ENCODE measurements around the gene ZBTB45. TPM values are rescaled to one million over a fixed set of nuclear protein-coding genes. Genes with fewer than 3 reads are reported as not detected.
A peak's percentile ranks its signal among the peaks of the same experiment; 100 is the strongest.
"Not testable (repeated sequence)": the region's sequence is repeated elsewhere in the genome, so short reads cannot be mapped to it uniquely, and the experiment has no call there.

Gene ZBTB45
- total RNA-seq, 1 donor from 2014 or later, result 22.2 TPM

- peak; percentile 99 for DNase-seq (ENCODE audit: low spot score)
- TF ChIP-seq, protein P1, sequence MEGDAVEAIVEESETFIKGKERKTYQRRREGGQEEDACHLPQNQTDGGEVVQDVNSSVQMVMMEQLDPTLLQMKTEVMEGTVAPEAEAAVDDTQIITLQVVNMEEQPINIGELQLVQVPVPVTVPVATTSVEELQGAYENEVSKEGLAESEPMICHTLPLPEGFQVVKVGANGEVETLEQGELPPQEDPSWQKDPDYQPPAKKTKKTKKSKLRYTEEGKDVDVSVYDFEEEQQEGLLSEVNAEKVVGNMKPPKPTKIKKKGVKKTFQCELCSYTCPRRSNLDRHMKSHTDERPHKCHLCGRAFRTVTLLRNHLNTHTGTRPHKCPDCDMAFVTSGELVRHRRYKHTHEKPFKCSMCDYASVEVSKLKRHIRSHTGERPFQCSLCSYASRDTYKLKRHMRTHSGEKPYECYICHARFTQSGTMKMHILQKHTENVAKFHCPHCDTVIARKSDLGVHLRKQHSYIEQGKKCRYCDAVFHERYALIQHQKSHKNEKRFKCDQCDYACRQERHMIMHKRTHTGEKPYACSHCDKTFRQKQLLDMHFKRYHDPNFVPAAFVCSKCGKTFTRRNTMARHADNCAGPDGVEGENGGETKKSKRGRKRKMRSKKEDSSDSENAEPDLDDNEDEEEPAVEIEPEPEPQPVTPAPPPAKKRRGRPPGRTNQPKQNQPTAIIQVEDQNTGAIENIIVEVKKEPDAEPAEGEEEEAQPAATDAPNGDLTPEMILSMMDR (IDR thresholded peaks at IDR 0.05; ENCODE audit: unreplicated experiment), result no peak
- Mint-ChIP-seq H3K36me3 (ENCODE audit: low read depth, unreplicated experiment) (peaks cover 23% of the 10 kb centered on the region), H3K27ac (ENCODE audit: unreplicated experiment) (peak within 1 kb of the TSS; percentile 99), H3K4me1 (ENCODE audit: unreplicated experiment) (peaks cover 18% of the 10 kb centered on the region), H3K4me3 (ENCODE audit: unreplicated experiment) (peak within 1 kb of the TSS; percentile 98), H3K9me3 (ENCODE audit: unreplicated experiment) (no peaks in the 10 kb centered on the region), H3K27me3 (ENCODE audit: unreplicated experiment) (peaks cover 28% of the 10 kb centered on the region)
These were observed 24.4 kb upstream of the ZBTB45 start, which contains the start of gene TRIM28 for GRCh38 chr19:58543826-58544590. TRIM28 (plus strand) TSS chr19:58544064; CDS start chr19:58544758, 694 bp downstream.

GRCh38 chr19:58542641-58543372 is 23.2 kb upstream of the ZBTB45 start:
- peaks cover 20% of the 10 kb centered on the region for H3K4me1 Mint-ChIP-seq (ENCODE audit: unreplicated experiment)
- peaks cover 28% of the 10 kb centered on the region for H3K27me3 Mint-ChIP-seq (ENCODE audit: unreplicated experiment)
- not testable (repeated sequence) for DNase-seq (ENCODE audit: low spot score); H3K9me3 Mint-ChIP-seq (ENCODE audit: unreplicated experiment)
- peak overlapping the region; percentile 70 for H3K27ac Mint-ChIP-seq (ENCODE audit: unreplicated experiment)
- H3K36me3 Mint-ChIP-seq (ENCODE audit: low read depth, unreplicated experiment), result peaks cover 18% of the 10 kb centered on the region
- peak overlapping the region; percentile 42 for H3K4me3 Mint-ChIP-seq (ENCODE audit: unreplicated experiment)

GRCh38 chr19:58539169-58539559 is 19.6 kb upstream of the ZBTB45 start:
- H3K36me3 Mint-ChIP-seq (ENCODE audit: low read depth, unreplicated experiment); H3K4me1 Mint-ChIP-seq (ENCODE audit: unreplicated experiment); H3K9me3 Mint-ChIP-seq (ENCODE audit: unreplicated experiment); DNase-seq (ENCODE audit: low spot score): not testable (repeated sequence)
- peaks cover 10% of the 10 kb centered on the region for H3K27me3 Mint-ChIP-seq (ENCODE audit: unreplicated experiment)
- peak overlapping the region; percentile 30 for H3K27ac Mint-ChIP-seq (ENCODE audit: unreplicated experiment)
- H3K4me3 Mint-ChIP-seq (ENCODE audit: unreplicated experiment), result peak overlapping the region; percentile 25

GRCh38 chr19:58538257-58539168 is 18.9 kb upstream of the ZBTB45 start:
- no peaks in the 10 kb centered on the region for H3K36me3 Mint-ChIP-seq (ENCODE audit: low read depth, unreplicated experiment)

DNA sequence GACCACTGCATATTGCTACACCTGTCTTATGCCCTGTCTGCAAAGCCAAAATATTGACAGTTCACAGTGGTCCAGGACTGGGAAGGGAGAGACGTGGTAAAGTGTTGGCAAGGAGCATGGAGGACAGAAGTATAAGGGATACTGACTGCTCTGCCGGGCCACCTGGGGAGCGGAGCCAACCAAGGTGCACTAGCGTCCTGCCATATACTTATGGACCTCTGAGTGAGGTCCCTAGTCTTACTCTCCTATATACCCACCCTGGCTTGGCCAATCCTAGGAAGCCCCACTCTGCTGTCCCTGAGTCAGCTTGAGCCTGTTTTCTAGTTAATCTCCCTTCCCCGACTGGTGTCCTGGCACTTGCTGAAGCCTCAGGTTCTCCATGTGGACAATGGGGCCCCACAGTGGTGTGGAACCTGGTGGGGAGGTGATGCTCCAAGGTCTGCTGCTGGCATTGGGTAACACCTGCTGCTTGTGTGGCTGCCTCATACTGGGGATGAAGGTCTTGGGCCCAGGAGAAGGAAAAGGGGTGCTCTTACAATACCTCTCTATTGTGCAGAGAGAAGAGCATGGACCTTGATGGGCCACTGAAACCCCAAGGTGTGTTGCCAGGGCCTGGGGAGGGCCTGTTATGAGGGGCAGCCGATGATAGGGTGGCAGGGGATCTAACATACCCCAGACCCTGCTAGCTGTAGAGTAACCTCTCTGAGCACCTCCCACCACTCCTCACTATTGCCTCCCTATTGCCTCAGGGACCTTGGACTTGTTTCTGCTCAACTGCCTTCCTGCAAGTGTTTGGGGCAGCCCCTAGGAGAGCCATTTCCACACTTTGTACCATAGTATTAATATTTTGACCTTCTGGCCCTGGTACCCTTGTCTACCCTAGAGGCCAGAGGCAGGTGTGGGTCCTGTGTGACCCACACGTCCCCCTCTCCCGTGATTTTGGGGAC is 17.5 kb upstream of the ZBTB45 start:
- H3K4me1 Mint-ChIP-seq (ENCODE audit: unreplicated experiment), result peaks cover 2% of the 10 kb centered on the region
- TF ChIP-seq, protein P1 (IDR thresholded peaks at IDR 0.05; ENCODE audit: unreplicated experiment), result no peak
- H3K27me3 Mint-ChIP-seq (ENCODE audit: unreplicated experiment), result peaks cover 6% of the 10 kb centered on the region
- DNase-seq (ENCODE audit: low spot score), result no peak
- H3K4me3 Mint-ChIP-seq (ENCODE audit: unreplicated experiment), result no peak overlapping the region
- peak overlapping the region; percentile 57 for H3K27ac Mint-ChIP-seq (ENCODE audit: unreplicated experiment)
- H3K9me3 Mint-ChIP-seq (ENCODE audit: unreplicated experiment), result no peaks in the 10 kb centered on the region
- H3K36me3 Mint-ChIP-seq (ENCODE audit: low read depth, unreplicated experiment), result no peaks in the 10 kb centered on the region

More at GRCh38 chr19:58538257-58539168, 18.9 kb upstream of the ZBTB45 start:
- peak; percentile 78 for DNase-seq (ENCODE audit: low spot score)
- H3K9me3 Mint-ChIP-seq (ENCODE audit: unreplicated experiment), result no peaks in the 10 kb centered on the region
- H3K27ac Mint-ChIP-seq (ENCODE audit: unreplicated experiment), result peak overlapping the region; percentile 93
- TF ChIP-seq, protein P1 (IDR thresholded peaks at IDR 0.05; ENCODE audit: unreplicated experiment), result no peak
- H3K4me1 Mint-ChIP-seq (ENCODE audit: unreplicated experiment), result peaks cover 2% of the 10 kb centered on the region
- H3K27me3 Mint-ChIP-seq (ENCODE audit: unreplicated experiment), result peaks cover 8% of the 10 kb centered on the region
- peak overlapping the region; percentile 65 for H3K4me3 Mint-ChIP-seq (ENCODE audit: unreplicated experiment)

All from endothelial cell (in vitro differentiated cells).